Body of pancreas (tissue), 4 donors: Measurements from ENCODE around the gene LRRC8A. TPM values are rescaled to one million over a fixed set of nuclear protein-coding genes. Genes with fewer than 3 reads are reported as not detected.

Experiments
- ATAC-seq: fragments of 150-250 bp; one replicate; pipeline ENCODE4 v1.9.1; 2016
- DNase-seq, 4 donors: peaks; one replicate each; pipeline ENCODE4 v3.0.0-alpha.2; 2019
- H3K27ac ChIP-seq, 4 donors: fragments of 200-600 bp; sonication (generic); 1 replicate in 3 of 4; 2 replicates in 1 of 4; pipeline versions ENCODE4 v1.5.1 to v1.6.1; 2016 to 2019; ENCODE audit warnings: mild to moderate bottlenecking in 1 of 4, mixed read lengths in 1 of 4, moderate library complexity in 1 of 4
- H3K27me3 ChIP-seq, 2 donors: fragments of 200-600 bp; sonication (generic); one replicate each; pipeline ENCODE4 v1.6.0; 2016; ENCODE audit warnings: mild to moderate bottlenecking in 1 of 2
- H3K36me3 ChIP-seq, 2 donors: fragments of 200-600 bp; sonication (generic); replicated peaks in 1 of 2; 2 replicates each; pipeline ENCODE4 v1.5.1; 2016; ENCODE audit warnings: low read depth in 2 of 2; ENCODE audit not compliant: insufficient read depth in 1 of 2
- H3K4me1 ChIP-seq: fragments of 200-600 bp; sonication (generic); one replicate; pipeline ENCODE4 v1.6.0; 2016
- H3K4me3 ChIP-seq, 2 donors: fragments of 200-600 bp; sonication (generic); 1 replicate in 1 of 2; 2 replicates in 1 of 2; pipeline ENCODE4 v1.5.1; 2016 to 2019
- H3K9me3 ChIP-seq, 3 donors: fragments of 200-600 bp; sonication (generic); 1 replicate in 2 of 3; 2 replicates in 1 of 3; pipeline ENCODE4 v1.5.1; 2016
- POLR2A ChIP-seq, 3 donors: fragments of 450-650 bp; IDR thresholded peaks; one replicate each; pipeline ENCODE4 v1.6.1; 2016; ENCODE audit warnings: antibody characterized with exemption in 3 of 3, mild to moderate bottlenecking in 2 of 3
- WGBS, 2 donors: methylation state at CpG; one replicate each; pipeline ENCODE4 v1.1.5; 2017; 5-methylcytosine and 5-hydroxymethylcytosine counted together
- intact Hi-C: fragments of 100-400 bp; cut with DNase I; formaldehyde crosslinking; loops from one replicate; pipeline ENCODE4 v1.15.1; 2023
- total RNA-seq, 2 donors: library from RNA; depleted of rRNA; stranded (reverse); fragments of >200 nt; gene quantifications; one replicate each; pipeline ENCODE4 v1.1.0, GENCODE V29; 2016
- TF ChIP-seq, protein P1 (sequence below), 7 experiments: fragments of 450-650 bp in 4 of 7; fragments of 200-600 bp in 3 of 7; sonication (generic) in 3 of 7; IDR thresholded peaks; one replicate each; pipeline ENCODE4 v1.5.1; 2016 to 2019; ENCODE audit warnings: antibody characterized with exemption in 7 of 7

Gene LRRC8A
- total RNA-seq, 2 donors from 2014 or later: 21.0 to 23.7 TPM

DNA sequence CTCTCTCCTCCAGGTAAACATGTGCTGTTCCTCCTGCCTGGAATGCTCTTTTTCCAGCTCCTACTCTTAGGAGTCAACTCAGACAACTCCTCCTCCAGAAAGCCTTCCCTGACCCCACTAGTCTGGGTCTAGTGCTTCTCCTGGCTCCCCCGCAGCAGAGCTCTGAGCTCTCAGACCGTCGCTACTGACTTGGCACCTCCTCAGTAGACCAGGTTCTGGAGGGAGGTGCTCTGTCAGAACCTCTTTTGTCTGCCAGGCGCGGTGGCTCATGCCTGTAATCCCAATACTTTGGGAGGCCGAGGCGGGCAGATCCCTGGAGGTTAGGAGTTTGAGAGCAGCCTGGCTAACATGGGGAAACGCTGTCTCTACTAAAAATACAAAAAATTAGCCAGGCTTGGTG, 3.4 kb downstream of the LRRC8A start:
- intact Hi-C loops: no loop called here
- TF ChIP-seq, protein P1, sequence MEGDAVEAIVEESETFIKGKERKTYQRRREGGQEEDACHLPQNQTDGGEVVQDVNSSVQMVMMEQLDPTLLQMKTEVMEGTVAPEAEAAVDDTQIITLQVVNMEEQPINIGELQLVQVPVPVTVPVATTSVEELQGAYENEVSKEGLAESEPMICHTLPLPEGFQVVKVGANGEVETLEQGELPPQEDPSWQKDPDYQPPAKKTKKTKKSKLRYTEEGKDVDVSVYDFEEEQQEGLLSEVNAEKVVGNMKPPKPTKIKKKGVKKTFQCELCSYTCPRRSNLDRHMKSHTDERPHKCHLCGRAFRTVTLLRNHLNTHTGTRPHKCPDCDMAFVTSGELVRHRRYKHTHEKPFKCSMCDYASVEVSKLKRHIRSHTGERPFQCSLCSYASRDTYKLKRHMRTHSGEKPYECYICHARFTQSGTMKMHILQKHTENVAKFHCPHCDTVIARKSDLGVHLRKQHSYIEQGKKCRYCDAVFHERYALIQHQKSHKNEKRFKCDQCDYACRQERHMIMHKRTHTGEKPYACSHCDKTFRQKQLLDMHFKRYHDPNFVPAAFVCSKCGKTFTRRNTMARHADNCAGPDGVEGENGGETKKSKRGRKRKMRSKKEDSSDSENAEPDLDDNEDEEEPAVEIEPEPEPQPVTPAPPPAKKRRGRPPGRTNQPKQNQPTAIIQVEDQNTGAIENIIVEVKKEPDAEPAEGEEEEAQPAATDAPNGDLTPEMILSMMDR (IDR thresholded peaks at IDR 0.05): no peak
- no peak for TF ChIP-seq POLR2A (IDR thresholded peaks at IDR 0.05)
- ATAC-seq: no peak
- WGBS, 2 donors: 90 to 97% methylated on average over 6 to 8 of the region's 8 CpGs
- H3K4me3 ChIP-seq: no peak overlapping the region
- no peaks in the 10 kb centered on the region for H3K27me3 ChIP-seq
- H3K4me1 ChIP-seq: peaks cover 28% of the 10 kb centered on the region
- no peaks in the 10 kb centered on the region for H3K9me3 ChIP-seq
- H3K36me3 ChIP-seq: peaks cover 0 to 6% of the 10 kb centered on the region in 2 donors
- DNase-seq: no peak
- no peak overlapping the region for H3K27ac ChIP-seq

DNA sequence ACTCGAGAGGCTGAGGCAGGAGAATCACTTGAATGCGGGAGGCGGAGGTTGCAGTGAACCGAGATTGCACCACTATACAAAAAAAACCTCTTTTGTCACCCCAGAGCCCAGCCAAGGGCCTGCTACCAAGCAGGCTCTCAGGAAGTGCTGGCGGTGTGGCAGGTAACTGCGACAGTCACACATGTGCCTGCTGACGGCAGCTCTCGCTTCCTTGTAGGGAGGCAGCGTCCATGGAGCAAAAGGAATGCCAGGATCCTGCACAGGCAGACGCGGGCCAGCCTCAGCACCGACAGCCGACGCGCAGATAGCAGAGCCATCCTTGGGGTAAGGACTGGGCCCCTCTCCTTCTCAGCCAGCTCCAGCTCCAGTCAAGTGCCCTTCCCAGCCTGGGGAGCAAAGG, 3.9 kb downstream of the LRRC8A start:
- 70 to 90% methylated on average over 10 to 15 of the region's 15 CpGs for WGBS, 2 donors
- no peaks in the 10 kb centered on the region for H3K27me3 ChIP-seq
- TF ChIP-seq, protein P1 (IDR thresholded peaks at IDR 0.05): no peak
- no peak for TF ChIP-seq POLR2A (IDR thresholded peaks at IDR 0.05)
- H3K9me3 ChIP-seq: no peaks in the 10 kb centered on the region
- ATAC-seq: no peak
- H3K4me1 ChIP-seq: peaks cover 24% of the 10 kb centered on the region
- H3K36me3 ChIP-seq: peaks cover 0 to 6% of the 10 kb centered on the region in 2 donors
- intact Hi-C loops: no loop called here
- H3K27ac ChIP-seq: no peak overlapping the region
- no peak overlapping the region for H3K4me3 ChIP-seq
- DNase-seq: no peak

DNA sequence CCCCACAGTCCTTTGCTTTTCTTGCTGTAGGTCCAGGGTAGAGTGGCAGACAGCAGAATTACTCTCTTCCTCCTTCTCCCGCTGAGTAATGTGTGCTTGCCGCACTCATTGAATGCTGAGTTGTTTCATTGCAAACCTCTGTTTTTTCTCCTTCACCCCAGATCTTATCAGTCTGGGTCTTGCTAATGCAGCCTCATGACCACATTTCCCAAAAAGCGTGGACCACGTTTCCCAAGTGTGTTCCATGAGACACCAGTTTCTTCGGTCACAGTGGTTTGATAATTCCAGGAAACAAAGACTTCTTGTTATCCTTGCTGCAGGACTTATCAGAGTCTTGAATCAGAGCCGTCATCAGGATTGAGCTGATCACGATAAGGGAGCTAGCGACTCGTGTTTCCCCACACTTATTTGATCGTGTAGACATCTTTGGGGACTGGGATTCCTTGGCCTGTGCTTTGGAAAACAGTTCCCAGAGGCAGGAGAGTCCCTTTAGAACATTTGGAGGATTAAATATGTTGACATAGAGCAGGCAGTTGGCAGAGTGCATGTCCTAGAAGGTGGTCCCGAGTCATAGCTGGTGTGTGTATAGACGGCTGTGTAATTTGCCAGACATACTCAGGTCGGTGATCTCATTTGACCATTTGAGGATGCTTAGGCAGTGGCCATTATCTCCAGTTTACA, 4.4 kb downstream of the LRRC8A start:
- no peak for ATAC-seq
- H3K27ac ChIP-seq: peak overlapping the region in 1 of 4 donors; percentile 2

DNA sequence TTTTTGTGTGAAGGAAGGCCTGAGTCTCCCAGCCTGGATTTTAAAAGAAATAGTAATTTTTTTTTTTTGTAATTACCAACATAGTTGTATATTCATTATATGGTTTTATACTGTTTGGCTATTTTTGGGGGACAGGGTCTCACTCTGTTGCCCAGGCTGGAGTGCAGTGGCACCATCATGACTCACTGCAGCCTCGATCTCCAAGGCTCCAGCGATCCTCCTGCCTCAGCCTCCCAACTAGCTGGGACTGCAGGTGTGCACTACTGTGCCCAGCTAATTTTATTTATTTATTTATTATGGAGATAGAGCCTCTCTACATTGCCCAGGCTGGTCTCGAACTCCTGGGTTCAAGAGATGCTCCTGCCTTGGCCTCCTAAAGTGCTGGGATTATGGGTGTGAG, 5.1 kb downstream of the LRRC8A start:
- intact Hi-C loops: no loop called here
- ATAC-seq: no peak
- TF ChIP-seq, protein P1 (IDR thresholded peaks at IDR 0.05): no peak
- no peak for TF ChIP-seq POLR2A (IDR thresholded peaks at IDR 0.05)
- peaks cover 0 to 6% of the 10 kb centered on the region in 2 donors for H3K36me3 ChIP-seq
- DNase-seq: no peak
- no peaks in the 10 kb centered on the region for H3K27me3 ChIP-seq
- no peaks in the 10 kb centered on the region for H3K9me3 ChIP-seq
- peak overlapping the region in 1 of 4 donors; percentile 2 for H3K27ac ChIP-seq
- H3K4me1 ChIP-seq: peaks cover 28% of the 10 kb centered on the region
- H3K4me3 ChIP-seq: no peak overlapping the region
- WGBS, 2 donors: 91 to 97% methylated on average over 3 of the region's 3 CpGs

More for the DNA sequence above, 4.4 kb downstream of the LRRC8A start:
- no peaks in the 10 kb centered on the region for H3K27me3 ChIP-seq
- intact Hi-C loops: no loop called here
- DNase-seq: no peak
- 61 to 65% methylated on average over 13 of the region's 13 CpGs for WGBS, 2 donors
- TF ChIP-seq POLR2A (IDR thresholded peaks at IDR 0.05): no peak
- TF ChIP-seq, protein P1 (IDR thresholded peaks at IDR 0.05): no peak
- H3K4me3 ChIP-seq: no peak overlapping the region
- peaks cover 21% of the 10 kb centered on the region for H3K4me1 ChIP-seq
- no peaks in the 10 kb centered on the region for H3K9me3 ChIP-seq
- H3K36me3 ChIP-seq: peaks cover 0 to 6% of the 10 kb centered on the region in 2 donors

DNA sequence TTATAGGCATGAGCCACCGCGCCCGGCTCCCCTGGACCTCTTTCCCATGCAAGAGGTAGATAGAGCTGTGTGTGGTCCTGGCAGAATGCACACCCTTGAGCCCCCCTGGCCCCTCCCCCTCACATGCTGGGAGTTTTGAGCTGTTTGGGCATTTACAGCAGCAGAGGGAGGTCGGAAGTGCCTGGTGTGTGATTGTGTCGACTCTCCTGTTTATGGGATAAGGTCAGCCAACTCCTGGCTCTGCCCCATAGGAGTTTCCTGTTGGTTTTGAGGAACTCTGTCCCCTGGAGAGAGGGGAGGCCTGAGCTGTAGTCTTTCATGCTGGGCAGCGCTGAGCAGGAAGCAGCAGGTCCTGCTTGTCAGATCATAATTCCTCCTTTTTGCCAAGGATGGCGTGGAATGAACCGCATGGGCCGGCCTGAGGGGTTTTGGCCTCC, 6.0 kb downstream of the LRRC8A start:
- ATAC-seq (no peak), DNase-seq (no peak)
- no peak overlapping the region for H3K4me3 ChIP-seq
- no peaks in the 10 kb centered on the region for H3K9me3 ChIP-seq
- WGBS, 2 donors: 53 to 55% methylated on average over 3 to 9 of the region's 9 CpGs
- intact Hi-C loops: no loop called here
- H3K4me1 ChIP-seq: peaks cover 37% of the 10 kb centered on the region
- no peaks in the 10 kb centered on the region for H3K27me3 ChIP-seq
- H3K27ac ChIP-seq: peak overlapping the region in 3 of 4 donors; percentile 6 to 61 (median 22)
- peaks cover 0 to 6% of the 10 kb centered on the region in 2 donors for H3K36me3 ChIP-seq
- TF ChIP-seq, protein P1 (IDR thresholded peaks at IDR 0.05): no peak
- no peak for TF ChIP-seq POLR2A (IDR thresholded peaks at IDR 0.05)
